Ectodermal cell (in vitro differentiated cells): Measurements from ENCODE around the gene GRID1.

ENCODE experiments used
- H3K27ac ChIP-seq: 2 replicates; pipeline ENCODE4 v1.7.0; 2013; ENCODE audit warnings: mild to moderate bottlenecking, low read depth, low read length; ENCODE audit not compliant: insufficient read depth, poor library complexity, severe bottlenecking
- H3K27me3 ChIP-seq: 2 replicates; pipeline ENCODE4 v1.7.0; 2013; ENCODE audit warnings: mild to moderate bottlenecking, low read length; ENCODE audit not compliant: insufficient read depth, control insufficient read depth, poor library complexity, severe bottlenecking
- H3K36me3 ChIP-seq: one replicate; pipeline ENCODE4 v1.7.0; 2013; ENCODE audit warnings: low read length; ENCODE audit not compliant: control insufficient read depth, insufficient read depth
- H3K4me1 ChIP-seq: one replicate; pipeline ENCODE4 v1.7.0; 2013; ENCODE audit warnings: low read length; ENCODE audit not compliant: control insufficient read depth, insufficient read depth
- H3K4me3 ChIP-seq: 2 replicates; pipeline ENCODE4 v1.7.0; 2013; ENCODE audit warnings: low read depth, low read length, control low read depth; ENCODE audit not compliant: insufficient read depth
- H3K9me3 ChIP-seq: 2 replicates; pipeline ENCODE4 v1.7.0; 2013; ENCODE audit warnings: mild to moderate bottlenecking, low read length, moderate library complexity; ENCODE audit not compliant: control insufficient read depth
- WGBS, 2 experiments: methylation state at CpG; one replicate each; pipeline ENCODE4 v1.1.7; 2013; ENCODE audit warnings: missing lambda C conversion rate in 2 of 2; 5-methylcytosine and 5-hydroxymethylcytosine counted together

The GRID1 gene

DNA sequence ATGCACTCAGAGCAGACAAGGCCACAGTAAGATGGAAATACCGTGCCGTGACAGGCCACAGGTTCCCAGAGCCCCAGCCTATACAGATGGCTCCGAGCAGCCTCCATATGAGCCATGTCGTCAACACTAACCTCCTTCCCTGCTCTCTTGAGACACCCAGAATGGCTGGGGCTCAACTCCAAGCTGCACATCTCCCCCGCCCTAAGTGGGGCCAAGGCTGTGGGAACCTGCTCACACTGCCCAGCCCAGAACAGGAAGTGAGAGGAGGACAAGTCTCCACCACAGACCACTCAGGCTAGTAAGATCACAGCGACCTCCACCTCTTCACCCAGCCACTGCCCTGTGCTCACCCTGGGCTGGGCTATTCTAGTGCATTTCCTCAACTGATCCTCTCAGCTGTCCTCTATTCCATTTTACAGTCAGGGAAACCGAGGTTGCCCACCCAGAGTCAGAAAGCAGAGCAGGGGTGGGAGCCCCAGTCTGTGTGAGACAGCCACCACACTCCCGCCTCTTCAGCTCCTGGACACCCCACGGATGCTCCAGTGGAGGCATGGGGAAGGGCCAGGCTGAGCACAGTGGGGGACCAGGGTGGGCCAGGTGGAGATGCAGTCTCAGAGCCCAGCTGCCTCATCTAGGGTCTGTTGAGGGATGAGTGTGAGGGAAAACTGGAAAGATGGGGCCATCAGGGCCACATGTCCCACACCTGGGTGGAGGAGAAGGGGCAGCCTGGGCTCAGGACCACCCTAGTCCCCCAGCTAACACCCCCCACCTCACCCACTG is 11.6 kb downstream of the GRID1 start:
- 92% methylated on average over 8 of the region's 9 CpGs for WGBS, 2 experiments
- peaks cover 7% of the 10 kb centered on the region for H3K4me1 ChIP-seq
- H3K27me3 ChIP-seq, result no peaks in the 10 kb centered on the region
- H3K9me3 ChIP-seq, result no peaks in the 10 kb centered on the region
- no peak overlapping the region for H3K27ac ChIP-seq
- no peaks in the 10 kb centered on the region for H3K36me3 ChIP-seq
- H3K4me3 ChIP-seq, result no peak overlapping the region

GRCh38 chr10:86353506-86354485 is 12.8 kb downstream of the GRID1 start:
- Histone ChIP-seq H3K27me3 (no peaks in the 10 kb centered on the region), H3K9me3 (no peaks in the 10 kb centered on the region), H3K27ac (no peak overlapping the region), H3K4me1 (peaks cover 7% of the 10 kb centered on the region), H3K36me3 (no peaks in the 10 kb centered on the region), H3K4me3 (no peak overlapping the region)
- WGBS, 2 experiments, result 92 to 93% methylated on average over 18 of the region's 18 CpGs

GRCh38 chr10:86350897-86351296 is 15.7 kb downstream of the GRID1 start:
- Histone ChIP-seq H3K9me3 (no peaks in the 10 kb centered on the region), H3K4me1 (peaks cover 20% of the 10 kb centered on the region)
- WGBS, 2 experiments, result 88 to 93% methylated on average over 6 of the region's 6 CpGs

DNA sequence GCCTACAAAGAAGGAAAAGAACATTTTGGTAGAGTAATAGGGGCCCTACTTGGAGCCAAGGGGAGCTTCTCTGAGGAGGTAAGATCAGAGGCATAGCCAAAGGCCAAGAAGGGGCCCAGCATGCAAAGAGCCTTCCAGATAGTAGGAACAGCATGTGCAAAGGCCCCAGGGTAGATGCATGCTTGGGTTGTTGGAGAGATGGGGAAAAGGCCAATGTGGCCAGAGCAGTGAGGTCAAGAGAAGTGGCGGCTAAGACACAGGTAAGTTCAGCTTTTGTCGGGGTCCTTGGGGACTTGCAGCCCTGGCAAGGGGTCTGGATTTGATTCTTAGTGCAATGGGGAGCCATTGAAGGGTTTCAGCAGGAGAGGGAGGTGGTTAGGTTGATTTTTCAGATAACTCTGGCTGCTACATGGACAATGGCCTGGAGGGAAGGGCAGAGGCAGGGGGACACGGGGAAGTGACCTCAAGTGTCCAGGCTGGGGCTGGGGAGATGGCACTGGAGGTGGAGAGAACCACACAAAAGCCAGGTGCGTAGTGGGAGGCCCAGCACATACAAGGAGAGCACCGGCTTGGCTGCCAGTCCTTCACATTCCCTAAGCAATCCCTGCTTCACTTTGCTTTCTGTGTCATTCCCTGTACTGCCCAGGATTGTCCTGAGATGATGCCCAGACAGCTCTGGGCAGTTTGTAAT is 16.5 kb downstream of the GRID1 start:
- H3K36me3 ChIP-seq, result no peaks in the 10 kb centered on the region
- H3K4me1 ChIP-seq, result peaks cover 22% of the 10 kb centered on the region
- no peak overlapping the region for H3K27ac ChIP-seq
- WGBS, 2 experiments, result 88 to 89% methylated on average over 5 of the region's 5 CpGs
- H3K9me3 ChIP-seq, result no peaks in the 10 kb centered on the region
- no peaks in the 10 kb centered on the region for H3K27me3 ChIP-seq
- H3K4me3 ChIP-seq, result no peak overlapping the region

More at GRCh38 chr10:86350897-86351296, 15.7 kb downstream of the GRID1 start:
- Histone ChIP-seq H3K27ac (no peak overlapping the region), H3K27me3 (no peaks in the 10 kb centered on the region), H3K36me3 (no peaks in the 10 kb centered on the region), H3K4me3 (no peak overlapping the region)

DNA sequence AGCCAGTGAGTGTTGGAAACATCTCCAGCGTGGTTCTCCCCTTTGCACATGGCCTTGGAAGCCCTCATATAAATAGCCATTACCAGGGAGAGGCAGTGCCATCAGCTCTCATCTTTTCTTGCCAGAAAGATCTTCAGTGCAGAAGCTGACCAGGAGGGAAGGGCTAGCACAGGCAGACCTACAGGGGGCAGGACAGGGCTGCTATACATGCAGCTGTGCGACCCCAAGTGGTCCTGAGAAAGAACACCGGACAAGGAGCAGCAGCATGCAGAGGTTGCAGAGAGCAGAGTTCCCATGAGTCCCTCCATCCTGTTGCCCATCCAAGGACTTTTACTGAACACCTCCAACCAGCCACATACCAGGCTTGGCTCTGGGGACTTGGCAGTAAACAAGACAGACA is 17.1 kb downstream of the GRID1 start:
- Histone ChIP-seq H3K9me3 (no peaks in the 10 kb centered on the region), H3K4me1 (peaks cover 26% of the 10 kb centered on the region), H3K4me3 (no peak overlapping the region), H3K27me3 (no peaks in the 10 kb centered on the region), H3K27ac (no peak overlapping the region), H3K36me3 (no peaks in the 10 kb centered on the region)
- WGBS, 2 experiments, result 15 to 25% methylated on average over 3 of the region's 3 CpGs

- Histone ChIP-seq H3K27me3 (no peaks in the 10 kb centered on the region), H3K27ac (no peak overlapping the region), H3K36me3 (no peaks in the 10 kb centered on the region), H3K4me3 (no peak overlapping the region), H3K9me3 (no peaks in the 10 kb centered on the region), H3K4me1 (peaks cover 26% of the 10 kb centered on the region)
- 91% methylated on average over 23 of the region's 23 CpGs for WGBS, 2 experiments
These were observed 18.0 kb downstream of the GRID1 start for GRCh38 chr10:86348321-86349210.

GRCh38 chr10:86347856-86348255 is 18.7 kb downstream of the GRID1 start:
- Histone ChIP-seq H3K4me1 (peaks cover 26% of the 10 kb centered on the region), H3K9me3 (no peaks in the 10 kb centered on the region), H3K4me3 (no peak overlapping the region), H3K36me3 (no peaks in the 10 kb centered on the region), H3K27ac (no peak overlapping the region), H3K27me3 (no peaks in the 10 kb centered on the region)
- 93 to 95% methylated on average over 6 of the region's 6 CpGs for WGBS, 2 experiments

- Histone ChIP-seq H3K9me3 (no peaks in the 10 kb centered on the region), H3K27ac (no peak overlapping the region), H3K36me3 (no peaks in the 10 kb centered on the region), H3K4me1 (peaks cover 26% of the 10 kb centered on the region), H3K4me3 (no peak overlapping the region), H3K27me3 (no peaks in the 10 kb centered on the region)
- WGBS, 2 experiments, result 71 to 75% methylated on average over 11 of the region's 11 CpGs
These were observed 19.6 kb downstream of the GRID1 start for GRCh38 chr10:86346799-86347665.
